Body of pancreas (tissue), 4 donors: ENCODE measurements around the gene CREB3L1.

ENCODE experiments used
- CTCF ChIP-seq, 7 experiments: fragments of 450-650 bp in 4 of 7; fragments of 200-600 bp in 3 of 7; sonication (generic) in 3 of 7; IDR thresholded peaks; one replicate each; pipeline ENCODE4 v1.5.1; 2016 to 2019; ENCODE audit warnings: antibody characterized with exemption in 7 of 7
- POLR2A ChIP-seq, 3 donors: fragments of 450-650 bp; IDR thresholded peaks; one replicate each; pipeline ENCODE4 v1.6.1; 2016; ENCODE audit warnings: antibody characterized with exemption in 3 of 3, mild to moderate bottlenecking in 2 of 3

GRCh38 chr11:46331282-46331984 is 54.0 kb downstream of the CREB3L1 start:
- TF ChIP-seq CTCF (IDR thresholded peaks at IDR 0.05) (no peak), POLR2A (IDR thresholded peaks at IDR 0.05) (no peak)
